H1 (cell line): ENCODE data around the gene SPOCK2. TPM values are rescaled to one million over a fixed set of nuclear protein-coding genes. Genes with fewer than 3 reads are reported as not detected.

Experiments used
- EGR1 ChIP-seq: IDR thresholded peaks from 2 replicates; pipeline ENCODE4 v1.6.1; 2011; ENCODE audit warnings: low read depth, low read length, borderline replicate concordance
- JUND ChIP-seq: IDR thresholded peaks from 2 replicates; pipeline ENCODE4 v1.6.1; 2011; ENCODE audit warnings: mild to moderate bottlenecking, improper control_type of control experiment, low read length
- NRF1 ChIP-seq: IDR thresholded peaks from 2 replicates; pipeline ENCODE4 v1.6.1; 2011; ENCODE audit warnings: mild to moderate bottlenecking, low read depth, low read length, improper control_type of control experiment
- POLR2AphosphoS5 ChIP-seq: IDR thresholded peaks from 2 replicates; pipeline ENCODE4 v1.6.1; 2011; ENCODE audit warnings: low read depth, low read length
- SIX5 ChIP-seq: IDR thresholded peaks from 2 replicates; pipeline ENCODE4 v1.6.1; 2011; ENCODE audit warnings: mild to moderate bottlenecking, low read depth, low read length
- polyA plus RNA-seq, 7 experiments: library from polyadenylated mRNA; depleted of rRNA in 3 of 7; stranded (reverse) in 5 of 7; unstranded in 2 of 7; fragments of >200 nt in 5 of 7; fragments of 200-250 nt in 2 of 7; gene quantifications; 1 replicate in 5 of 7; 2 replicates in 1 of 7; 4 replicates in 1 of 7; pipeline versions ENCODE4 v1.2.1 to v1.2.3, GENCODE V29; 2011 to 2013; ENCODE audit warnings: missing spikeins in 2 of 7, mixed read lengths in 2 of 7
- total RNA-seq: library from RNA; stranded (reverse); fragmentation: NEBNext Ultra II Directional; extraction: Animal tissue kit (Norgen Biotek cat#: 25700); gene quantifications from 2 replicates; pipeline ENCODE4 v1.2.1, GENCODE V29; 2021

Gene SPOCK2
- total and polyA plus RNA-seq, 2 of the 8 experiments (the other 6 are each of a cell fraction or from before 2014, with no cell fraction given): 1.5 to 1.9 TPM

DNA sequence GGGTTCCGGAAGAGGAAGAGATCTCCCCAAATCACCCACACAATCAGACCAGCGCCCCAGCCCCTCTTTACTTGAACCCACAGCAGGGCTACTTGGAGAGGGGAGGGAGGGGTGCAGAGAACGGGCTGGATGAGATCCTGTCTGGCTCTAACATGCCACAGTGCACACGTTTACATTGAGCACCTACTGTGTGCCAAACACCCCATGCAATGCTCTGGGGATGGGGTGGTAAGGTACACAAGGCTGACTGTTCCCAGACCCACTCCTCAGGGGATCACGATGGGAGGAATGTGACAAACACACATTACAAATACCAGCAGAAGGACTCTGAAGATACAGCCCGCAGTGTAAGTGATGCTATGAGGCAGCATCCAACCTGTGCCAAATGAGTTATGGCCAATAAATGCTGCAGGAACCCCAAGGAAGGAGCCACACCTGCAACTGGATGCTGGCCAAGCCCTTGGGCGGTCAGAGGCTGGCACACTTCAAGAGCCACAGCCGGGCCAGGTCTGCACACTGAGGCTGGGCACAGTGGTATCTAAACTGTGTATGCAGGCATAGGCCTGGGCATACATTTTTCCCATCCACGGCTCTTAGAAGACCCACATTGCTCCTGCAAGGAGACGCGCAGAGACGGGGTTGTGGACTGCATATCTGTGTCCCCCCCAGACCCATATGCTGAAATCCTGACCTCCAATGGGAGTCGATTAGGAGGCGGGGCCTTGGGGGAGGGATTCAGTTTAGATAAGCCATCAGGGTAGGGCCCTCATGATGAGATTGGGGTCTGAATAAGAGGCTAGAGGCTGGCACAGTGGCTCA is 6.4 kb downstream of the SPOCK2 start (continued):
- TF ChIP-seq POLR2AphosphoS5 (no peak), JUND (no peak), SIX5 (no peak), NRF1 (no peak), EGR1 (no peak)
